NCI-H345 treated with DMSO at 0.1 percent for 48 hours (cell line): ENCODE data around the gene OR8K3.

ENCODE experiments used
- DNase-seq: peaks from one replicate; lab custom pipeline; 2025; ENCODE audit not compliant: unreplicated experiment; lab: John Stamatoyannopoulos, UW

The OR8K3 gene

GRCh38 chr11:56314844-56315243 lies at the start of gene OR8K3:
TSS of gene OR8K3 (plus strand) at chr11:56315144. CDS start at chr11:56318307, 3,163 bp downstream.
- no peak for DNase-seq

GRCh38 chr11:56271092-56271491 lies 43.9 kb upstream of the OR8K3 start:
- DNase-seq = no peak

- DNase-seq = no peak
These were observed 41.1 kb upstream of the OR8K3 start, which contains the start of gene OR5T1 for GRCh38 chr11:56273854-56274253. TSS of gene OR5T1 (plus strand) at chr11:56274154. CDS start at chr11:56275639, 1,485 bp downstream.

- DNase-seq = no peak
These were observed 22.8 kb upstream of the OR8K3 start, which contains the start of gene OR8H1 for GRCh38 chr11:56292154-56292553. TSS of gene OR8H1 (minus strand) at chr11:56292254. CDS start at chr11:56291062, 1,192 bp downstream.

- no peak for DNase-seq
These were observed 18.0 kb upstream of the OR8K3 start for GRCh38 chr11:56296898-56297297.

GRCh38 chr11:56307836-56308235 lies 7.1 kb upstream of the OR8K3 start:
- DNase-seq = no peak

GRCh38 chr11:56331861-56332491 lies 17.0 kb downstream of the OR8K3 start:
- DNase-seq = no peak

GRCh38 chr11:56333156-56333555 lies 18.2 kb downstream of the OR8K3 start:
- no peak for DNase-seq

- DNase-seq = no peak
These were observed 25.3 kb downstream of the OR8K3 start for GRCh38 chr11:56340289-56340688.

- DNase-seq = no peak
These were observed 30.8 kb downstream of the OR8K3 start, which contains the start of gene OR8K1 for GRCh38 chr11:56345739-56346138. TSS of gene OR8K1 (plus strand) at chr11:56346039. CDS start at chr11:56346039, 0 bp downstream.

GRCh38 chr11:56353991-56354390 lies 39.0 kb downstream of the OR8K3 start, which contains the start of gene OR8J1:
TSS of gene OR8J1 (plus strand) at chr11:56354291. CDS start at chr11:56360247, 5,956 bp downstream.
- DNase-seq = no peak
